Measurements from ENCODE around the gene GRIK1.

The GRIK1 gene

GRCh38 chr21:29711236-29711635, 228.6 kb downstream of the GRIK1 start:
- no peak for DNase-seq

- no peak for DNase-seq
Measured at GRCh38 chr21:29710498-29710897, 229.3 kb downstream of the GRIK1 start.

- DNase-seq, result no peak
Measured at GRCh38 chr21:29708401-29708800, 231.4 kb downstream of the GRIK1 start.

GRCh38 chr21:29704719-29705118, 235.1 kb downstream of the GRIK1 start:
- DNase-seq, result no peak

GRCh38 chr21:29701676-29702075, 238.1 kb downstream of the GRIK1 start:
- no peak for DNase-seq

- DNase-seq, result no peak
Measured at GRCh38 chr21:29697555-29698193, 242.1 kb downstream of the GRIK1 start.

GRCh38 chr21:29696937-29697336, 242.9 kb downstream of the GRIK1 start:
- no peak for DNase-seq

GRCh38 chr21:29691616-29692491, 247.9 kb downstream of the GRIK1 start:
- DNase-seq, result no peak

GRCh38 chr21:29689753-29690152, 250.0 kb downstream of the GRIK1 start:
- DNase-seq, result no peak

GRCh38 chr21:29684106-29684505, 255.7 kb downstream of the GRIK1 start:
- DNase-seq, result no peak

- DNase-seq, result no peak
Measured at GRCh38 chr21:29682800-29683199, 257.0 kb downstream of the GRIK1 start.

GRCh38 chr21:29680273-29680672, 259.5 kb downstream of the GRIK1 start:
- DNase-seq, result no peak

GRCh38 chr21:29678626-29679025, 261.2 kb downstream of the GRIK1 start:
- no peak for DNase-seq

- no peak for DNase-seq
Measured at GRCh38 chr21:29677326-29677725, 262.5 kb downstream of the GRIK1 start.

GRCh38 chr21:29676395-29676794, 263.4 kb downstream of the GRIK1 start:
- no peak for DNase-seq

GRCh38 chr21:29675451-29675850, 264.3 kb downstream of the GRIK1 start:
- no peak for DNase-seq

GRCh38 chr21:29674343-29674742, 265.5 kb downstream of the GRIK1 start:
- DNase-seq, result no peak

GRCh38 chr21:29673096-29673610, 266.6 kb downstream of the GRIK1 start:
- DNase-seq, result no peak

- DNase-seq, result no peak
Measured at GRCh38 chr21:29671728-29672127, 268.1 kb downstream of the GRIK1 start.

GRCh38 chr21:29670228-29670627, 269.6 kb downstream of the GRIK1 start:
- no peak for DNase-seq

GRCh38 chr21:29669416-29669815, 270.4 kb downstream of the GRIK1 start:
- no peak for DNase-seq

GRCh38 chr21:29667651-29668050, 272.1 kb downstream of the GRIK1 start:
- no peak for DNase-seq

GRCh38 chr21:29664615-29665014, 275.2 kb downstream of the GRIK1 start:
- DNase-seq, result no peak
